ENCODE data around the gene NDUFV2.

The NDUFV2 gene

DNA sequence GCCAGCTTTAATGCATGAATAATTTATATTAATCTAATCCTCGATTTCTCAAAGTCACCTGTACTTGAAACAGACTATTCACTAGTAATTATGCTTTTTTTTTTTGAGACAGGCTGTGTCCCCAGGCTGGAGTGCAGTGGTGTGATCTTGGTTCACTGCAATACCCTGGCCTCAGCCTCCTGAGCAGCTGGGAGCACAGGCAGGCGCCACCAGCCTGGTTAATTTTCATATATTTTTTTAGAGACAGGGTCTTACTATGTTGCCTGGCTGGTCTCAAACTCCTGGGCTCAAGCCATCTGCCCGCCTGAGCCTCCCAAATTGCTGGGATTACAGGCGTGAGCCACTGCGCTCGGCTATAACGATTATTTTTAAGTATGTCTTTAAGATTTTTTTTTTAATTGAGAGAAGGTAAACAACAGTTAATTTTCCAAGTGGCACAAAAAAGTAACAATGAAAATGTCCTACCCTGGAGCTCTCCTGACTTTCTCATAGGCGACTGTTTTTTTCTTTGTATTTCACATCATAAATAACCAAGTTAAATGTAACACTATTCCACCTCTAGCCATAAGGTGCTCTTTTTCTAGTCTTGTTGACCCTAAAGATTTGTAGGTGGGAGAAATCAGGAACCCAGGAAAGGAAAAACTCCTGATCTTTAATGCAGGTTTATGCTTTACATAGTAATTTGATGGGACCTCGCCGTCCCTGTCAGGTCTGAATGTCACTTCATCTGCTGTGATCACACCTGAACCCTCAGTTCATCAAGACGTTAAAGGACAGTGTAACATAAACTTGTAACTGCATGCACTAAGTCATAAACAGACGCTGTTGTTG lies 32.8 kb downstream of the NDUFV2 start:
- TF ChIP-seq, protein P1, sequence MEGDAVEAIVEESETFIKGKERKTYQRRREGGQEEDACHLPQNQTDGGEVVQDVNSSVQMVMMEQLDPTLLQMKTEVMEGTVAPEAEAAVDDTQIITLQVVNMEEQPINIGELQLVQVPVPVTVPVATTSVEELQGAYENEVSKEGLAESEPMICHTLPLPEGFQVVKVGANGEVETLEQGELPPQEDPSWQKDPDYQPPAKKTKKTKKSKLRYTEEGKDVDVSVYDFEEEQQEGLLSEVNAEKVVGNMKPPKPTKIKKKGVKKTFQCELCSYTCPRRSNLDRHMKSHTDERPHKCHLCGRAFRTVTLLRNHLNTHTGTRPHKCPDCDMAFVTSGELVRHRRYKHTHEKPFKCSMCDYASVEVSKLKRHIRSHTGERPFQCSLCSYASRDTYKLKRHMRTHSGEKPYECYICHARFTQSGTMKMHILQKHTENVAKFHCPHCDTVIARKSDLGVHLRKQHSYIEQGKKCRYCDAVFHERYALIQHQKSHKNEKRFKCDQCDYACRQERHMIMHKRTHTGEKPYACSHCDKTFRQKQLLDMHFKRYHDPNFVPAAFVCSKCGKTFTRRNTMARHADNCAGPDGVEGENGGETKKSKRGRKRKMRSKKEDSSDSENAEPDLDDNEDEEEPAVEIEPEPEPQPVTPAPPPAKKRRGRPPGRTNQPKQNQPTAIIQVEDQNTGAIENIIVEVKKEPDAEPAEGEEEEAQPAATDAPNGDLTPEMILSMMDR (IDR thresholded peaks at IDR 0.05; ENCODE audit: control insufficient read depth, insufficient read depth, low read depth, low read length, missing control alignments) = no peak
- H3K4me3 ChIP-seq (ENCODE audit: control insufficient read depth, low read depth, low read length) = peak overlapping the region; percentile 62
- DNase-seq (ENCODE audit: low read depth) = no peak

DNA sequence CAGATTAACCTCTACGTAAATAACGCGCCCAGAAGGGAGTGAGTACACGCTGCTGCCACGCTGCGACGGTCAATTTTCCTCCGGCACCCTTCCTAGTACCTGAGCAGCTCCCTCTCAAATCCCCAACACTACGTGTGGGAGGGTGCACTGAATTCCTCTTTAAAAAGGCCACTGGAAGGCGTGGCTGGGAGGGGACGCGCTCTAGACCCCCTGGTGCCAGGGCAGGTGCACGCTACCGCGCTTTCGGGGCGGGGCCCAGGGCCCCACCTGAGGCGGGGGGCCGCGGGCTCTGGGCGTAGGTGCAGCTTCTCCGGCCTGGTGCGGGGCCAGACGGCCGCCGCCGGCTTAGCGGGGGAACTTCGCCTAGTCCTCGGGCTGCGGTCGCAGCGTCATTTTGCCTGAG lies 33.4 kb downstream of the NDUFV2 start:
- TF ChIP-seq, protein P1 (IDR thresholded peaks at IDR 0.05; ENCODE audit: control insufficient read depth, insufficient read depth, low read depth, low read length, missing control alignments) = no peak
- peak overlapping the region; percentile 62 for H3K4me3 ChIP-seq (ENCODE audit: control insufficient read depth, low read depth, low read length)
- DNase-seq (ENCODE audit: low read depth) = no peak

DNA sequence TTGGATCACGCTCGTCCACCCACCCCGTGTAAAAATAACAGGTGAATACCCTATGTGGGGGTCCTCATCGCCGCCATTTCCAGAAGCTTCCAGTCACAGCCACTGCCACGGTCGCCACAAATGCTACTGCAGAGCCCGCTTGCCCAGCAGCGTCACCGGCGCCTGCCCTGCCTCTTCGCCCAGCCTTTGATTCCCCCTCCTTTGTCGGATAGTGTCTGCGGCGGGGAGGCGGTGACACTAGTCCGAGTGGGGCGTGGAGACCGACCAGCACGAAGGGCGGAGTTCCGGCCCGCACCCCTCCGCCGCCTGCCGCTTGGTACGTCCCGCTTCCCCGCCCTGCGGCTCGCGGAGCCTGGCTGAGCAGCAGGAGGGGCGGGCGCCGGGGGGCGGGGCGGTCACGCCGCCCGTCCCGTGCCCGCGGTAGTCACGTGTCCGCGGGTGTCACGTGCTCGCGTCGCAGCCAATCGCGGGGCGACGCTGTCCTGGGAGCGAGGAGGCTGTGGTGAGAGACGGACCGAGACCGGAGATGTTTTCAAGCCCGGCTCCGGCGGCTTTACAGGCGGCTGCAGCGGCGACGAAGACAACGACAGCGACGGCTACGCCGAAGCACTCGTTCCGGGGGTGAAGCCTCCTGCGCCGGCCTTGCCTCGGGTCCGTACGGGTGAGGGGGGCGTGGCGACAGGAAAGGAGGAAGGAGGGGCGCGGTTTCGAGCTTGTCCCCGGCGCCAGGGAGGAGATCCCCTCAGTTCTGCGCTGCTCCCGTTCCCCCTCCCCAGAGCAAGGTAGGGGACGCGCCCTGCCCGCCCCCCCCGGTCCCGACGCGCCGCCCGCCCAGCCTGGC lies 34.0 kb downstream of the NDUFV2 start, which contains the start of gene ANKRD12:
Gene ANKRD12, plus strand, starts transcription at position 467 of the 841 bp plus-strand sequence. CDS start 45,652 bp downstream, outside the sequence.
- TF ChIP-seq, protein P1 (IDR thresholded peaks at IDR 0.05; ENCODE audit: control insufficient read depth, insufficient read depth, low read depth, low read length, missing control alignments) = no peak
- DNase-seq (ENCODE audit: low read depth) = peak; percentile 91
- peak within 1 kb of the TSS; percentile 83 for H3K4me3 ChIP-seq (ENCODE audit: control insufficient read depth, low read depth, low read length)

DNA sequence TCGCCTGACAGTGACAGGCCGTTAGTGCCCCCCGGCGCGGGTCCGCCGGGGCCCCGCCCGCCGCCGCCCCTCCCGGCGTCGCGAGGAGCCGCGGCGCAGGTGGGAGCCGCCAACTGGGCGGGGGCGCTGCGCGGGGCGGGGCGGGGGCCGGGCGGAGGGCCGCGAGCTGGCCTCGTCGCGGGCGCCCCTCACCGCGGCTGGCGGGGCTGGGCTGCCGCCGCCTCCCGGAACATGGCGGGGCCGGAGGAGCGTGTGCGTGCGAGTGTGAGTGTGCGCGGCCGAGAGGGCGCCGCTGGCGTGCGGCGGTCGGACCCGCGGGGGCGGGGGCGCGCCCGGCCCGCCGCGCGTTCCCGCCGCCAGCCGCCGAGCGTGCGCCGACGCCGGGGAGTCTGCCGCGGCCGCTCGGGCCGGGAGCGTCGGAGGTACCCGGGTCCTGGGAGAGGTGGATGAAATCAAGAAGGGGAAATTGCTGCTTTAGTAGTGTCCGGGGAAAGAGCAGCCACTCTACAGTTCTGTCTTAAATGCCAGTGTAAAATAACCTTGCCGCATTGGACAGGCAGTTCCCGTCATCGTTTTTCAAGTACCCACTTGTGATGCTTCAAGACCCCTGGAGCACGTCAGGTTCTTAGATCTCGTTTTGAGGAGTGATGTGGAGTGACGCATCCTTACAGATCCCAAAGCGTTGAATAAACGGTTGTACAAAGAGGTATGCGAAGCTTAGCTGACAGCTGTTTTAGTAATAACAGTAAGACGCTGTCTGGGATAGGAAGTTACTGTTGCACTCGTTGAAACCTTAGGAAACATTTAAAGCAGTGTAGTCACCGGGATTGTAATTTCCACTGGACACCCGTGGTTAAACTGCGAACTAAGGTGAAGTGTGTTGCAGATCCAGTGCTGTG lies 34.9 kb downstream of the NDUFV2 start:
- TF ChIP-seq, protein P1 (IDR thresholded peaks at IDR 0.05; ENCODE audit: control insufficient read depth, insufficient read depth, low read depth, low read length, missing control alignments) = no peak

DNA sequence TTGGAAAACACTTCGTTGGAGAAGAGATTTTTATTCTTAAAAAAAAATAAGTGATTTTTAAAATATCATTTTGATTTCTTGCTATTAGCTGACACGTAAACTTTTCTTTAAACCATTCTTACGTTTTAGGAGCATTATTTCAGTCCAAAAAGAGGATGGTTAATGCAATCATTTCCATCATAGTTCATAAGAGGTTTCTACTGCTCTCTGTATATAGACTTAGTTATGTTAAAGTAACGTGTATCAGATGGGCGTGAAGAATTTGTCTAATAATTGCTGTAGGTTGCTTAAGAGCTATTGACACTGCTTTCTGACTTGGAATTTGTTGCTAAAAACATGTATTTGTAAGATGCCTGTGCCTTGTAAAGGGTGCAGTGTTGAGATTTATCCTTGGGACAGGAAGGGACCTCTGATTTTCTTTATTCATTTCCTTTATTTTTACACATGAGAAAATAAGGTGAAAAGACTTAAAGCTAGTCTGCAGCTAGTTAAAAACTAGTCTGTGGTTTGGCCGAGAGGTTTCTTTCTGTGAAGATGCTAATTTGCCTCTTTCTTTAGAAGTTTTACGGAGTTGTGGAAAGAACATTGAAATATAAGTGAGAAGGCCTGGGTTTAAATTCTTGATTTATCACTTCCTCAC lies 37.0 kb downstream of the NDUFV2 start:
- no peak for DNase-seq (ENCODE audit: low read depth)
- no peak overlapping the region; the same call in none of the 2 replicates for H3K4me3 ChIP-seq (ENCODE audit: control insufficient read depth, low read depth, low read length)
- TF ChIP-seq, protein P1 (IDR thresholded peaks at IDR 0.05; ENCODE audit: control insufficient read depth, insufficient read depth, low read depth, low read length, missing control alignments) = no peak

More for the DNA sequence above, 34.9 kb downstream of the NDUFV2 start:
- DNase-seq (ENCODE audit: low read depth) = peak; percentile 28
- peak overlapping the region; percentile 83 for H3K4me3 ChIP-seq (ENCODE audit: control insufficient read depth, low read depth, low read length)

Measured in AG09309 (cell line).